Spleen (tissue), 7 donors: ENCODE measurements around the gene AGO4.

Source experiments
- POLR2AphosphoS5 ChIP-seq, 3 donors: sonication (generic); formaldehyde crosslinking; IDR thresholded peaks; one replicate each; pipeline ENCODE4 v1.5.1; 2017; ENCODE audit warnings: antibody characterized with exemption in 3 of 3
- TF ChIP-seq, protein P1 (sequence below), 11 experiments: fragments of 200-600 bp in 7 of 11; fragments of 450-650 bp in 4 of 11; sonication (generic) in 4 of 11; IDR thresholded peaks in 8 of 11; conservative IDR thresholded peaks in 3 of 11; 1 replicate in 7 of 11; 2 replicates in 4 of 11; pipeline versions ENCODE4 v1.4.0 to v1.8.0; 2016 to 2021; ENCODE audit warnings: antibody characterized with exemption in 11 of 11, inconsistent platforms in 4 of 11, mild to moderate bottlenecking in 1 of 11
- donor health status: DM: no; HTN: no; CAD: no; lungs with moderate emphysema.
- donor health status: DM: no; HTN: no; CAD: no.
- donor health status: DM: no; HTN: no; CAD: no.

- TF ChIP-seq, protein P1, sequence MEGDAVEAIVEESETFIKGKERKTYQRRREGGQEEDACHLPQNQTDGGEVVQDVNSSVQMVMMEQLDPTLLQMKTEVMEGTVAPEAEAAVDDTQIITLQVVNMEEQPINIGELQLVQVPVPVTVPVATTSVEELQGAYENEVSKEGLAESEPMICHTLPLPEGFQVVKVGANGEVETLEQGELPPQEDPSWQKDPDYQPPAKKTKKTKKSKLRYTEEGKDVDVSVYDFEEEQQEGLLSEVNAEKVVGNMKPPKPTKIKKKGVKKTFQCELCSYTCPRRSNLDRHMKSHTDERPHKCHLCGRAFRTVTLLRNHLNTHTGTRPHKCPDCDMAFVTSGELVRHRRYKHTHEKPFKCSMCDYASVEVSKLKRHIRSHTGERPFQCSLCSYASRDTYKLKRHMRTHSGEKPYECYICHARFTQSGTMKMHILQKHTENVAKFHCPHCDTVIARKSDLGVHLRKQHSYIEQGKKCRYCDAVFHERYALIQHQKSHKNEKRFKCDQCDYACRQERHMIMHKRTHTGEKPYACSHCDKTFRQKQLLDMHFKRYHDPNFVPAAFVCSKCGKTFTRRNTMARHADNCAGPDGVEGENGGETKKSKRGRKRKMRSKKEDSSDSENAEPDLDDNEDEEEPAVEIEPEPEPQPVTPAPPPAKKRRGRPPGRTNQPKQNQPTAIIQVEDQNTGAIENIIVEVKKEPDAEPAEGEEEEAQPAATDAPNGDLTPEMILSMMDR (IDR thresholded peaks at IDR 0.05 in 8 of 11, conservative IDR thresholded peaks at IDR 0.05 in 3 of 11) = no peak
- TF ChIP-seq POLR2AphosphoS5 (IDR thresholded peaks at IDR 0.05) = no peak
Observed at GRCh38 chr1:35899941-35900340, 92.1 kb downstream of the AGO4 start.
